Measurements from ENCODE around the gene PPBP. TPM values are rescaled to one million over a fixed set of nuclear protein-coding genes. Genes with fewer than 3 reads are reported as not detected.

PPBP gene
- total RNA-seq, 1 donor from 2014 or later, result not detected

DNA sequence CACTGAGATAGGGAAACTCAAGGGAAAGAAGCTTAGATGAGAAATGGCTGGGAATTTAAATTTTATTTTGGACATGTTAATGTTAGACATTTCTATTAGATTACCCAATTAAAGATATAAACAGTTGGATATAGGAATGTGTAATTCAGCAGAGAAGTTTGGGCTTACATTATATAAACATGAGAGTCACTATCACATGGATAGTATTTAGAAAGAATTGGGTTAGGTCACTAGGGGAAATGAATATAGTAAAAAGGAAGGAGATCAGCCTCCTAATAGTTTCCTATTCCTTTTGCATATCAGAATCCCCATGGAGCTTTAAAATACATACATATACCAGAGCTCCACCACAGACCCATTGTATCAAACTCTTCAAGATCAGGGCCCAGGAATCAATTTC, 30.1 kb upstream of the PPBP start:
- peaks cover 6% of the 10 kb centered on the region for H3K27me3 Mint-ChIP-seq
- no peaks in the 10 kb centered on the region for H3K9me3 Mint-ChIP-seq (ENCODE audit: low read depth)

GRCh38 chr4:74016068-74016467, 28.1 kb upstream of the PPBP start:
- no peaks in the 10 kb centered on the region for H3K9me3 Mint-ChIP-seq (ENCODE audit: low read depth)
- H3K36me3 Mint-ChIP-seq (ENCODE audit: insufficient read depth), result no peaks in the 10 kb centered on the region
- H3K4me1 Mint-ChIP-seq (ENCODE audit: low read depth), result no peaks in the 10 kb centered on the region
- DNase-seq (ENCODE audit: low spot score, unreplicated experiment), result no peak
- no peak for TF ChIP-seq CTCF (IDR thresholded peaks at IDR 0.05; ENCODE audit: unreplicated experiment)
- H3K27ac Mint-ChIP-seq, result no peak overlapping the region
- H3K4me3 Mint-ChIP-seq (ENCODE audit: low read depth), result no peak overlapping the region
- H3K27me3 Mint-ChIP-seq, result peaks cover 6% of the 10 kb centered on the region

More for the DNA sequence above, 30.1 kb upstream of the PPBP start:
- no peak for DNase-seq (ENCODE audit: low spot score, unreplicated experiment)
- H3K4me1 Mint-ChIP-seq (ENCODE audit: low read depth), result no peaks in the 10 kb centered on the region
- no peak overlapping the region for H3K4me3 Mint-ChIP-seq (ENCODE audit: low read depth)
- no peaks in the 10 kb centered on the region for H3K36me3 Mint-ChIP-seq (ENCODE audit: insufficient read depth)
- TF ChIP-seq CTCF (IDR thresholded peaks at IDR 0.05; ENCODE audit: unreplicated experiment), result no peak
- no peak overlapping the region for H3K27ac Mint-ChIP-seq

GRCh38 chr4:74015126-74015780, 27.3 kb upstream of the PPBP start:
- no peak for TF ChIP-seq CTCF (IDR thresholded peaks at IDR 0.05; ENCODE audit: unreplicated experiment)
- no peak overlapping the region for H3K27ac Mint-ChIP-seq
- no peaks in the 10 kb centered on the region for H3K36me3 Mint-ChIP-seq (ENCODE audit: insufficient read depth)

DNA sequence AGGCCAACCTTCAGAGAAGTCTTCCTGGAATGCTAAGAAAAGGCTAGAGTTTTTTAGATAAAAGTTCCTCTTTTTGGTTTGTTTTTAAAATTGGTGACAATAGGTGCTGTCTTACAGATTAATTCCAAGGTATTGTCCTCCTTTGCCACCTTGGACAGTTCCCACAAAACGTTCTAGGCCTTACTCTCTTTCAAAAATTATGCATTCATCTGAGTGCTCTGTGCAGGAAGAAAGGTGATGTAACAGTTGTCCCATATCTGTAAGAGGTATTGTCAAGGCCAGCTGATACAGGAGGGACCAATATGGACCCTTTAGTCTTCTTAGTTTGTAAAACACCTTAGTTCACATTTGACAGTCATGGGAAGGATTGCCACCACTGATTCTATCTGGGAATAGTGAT, 26.3 kb upstream of the PPBP start:
- no peak overlapping the region for H3K27ac Mint-ChIP-seq
- peaks cover 6% of the 10 kb centered on the region for H3K27me3 Mint-ChIP-seq
- H3K4me1 Mint-ChIP-seq (ENCODE audit: low read depth), result no peaks in the 10 kb centered on the region
- DNase-seq (ENCODE audit: low spot score, unreplicated experiment), result no peak
- no peak overlapping the region for H3K4me3 Mint-ChIP-seq (ENCODE audit: low read depth)
- H3K36me3 Mint-ChIP-seq (ENCODE audit: insufficient read depth), result no peaks in the 10 kb centered on the region
- H3K9me3 Mint-ChIP-seq (ENCODE audit: low read depth), result no peaks in the 10 kb centered on the region
- TF ChIP-seq CTCF (IDR thresholded peaks at IDR 0.05; ENCODE audit: unreplicated experiment), result no peak

More at GRCh38 chr4:74015126-74015780, 27.3 kb upstream of the PPBP start:
- H3K4me3 Mint-ChIP-seq (ENCODE audit: low read depth), result no peak overlapping the region
- no peaks in the 10 kb centered on the region for H3K9me3 Mint-ChIP-seq (ENCODE audit: low read depth)
- DNase-seq (ENCODE audit: low spot score, unreplicated experiment), result no peak
- H3K4me1 Mint-ChIP-seq (ENCODE audit: low read depth), result no peaks in the 10 kb centered on the region
- peaks cover 6% of the 10 kb centered on the region for H3K27me3 Mint-ChIP-seq

DNA sequence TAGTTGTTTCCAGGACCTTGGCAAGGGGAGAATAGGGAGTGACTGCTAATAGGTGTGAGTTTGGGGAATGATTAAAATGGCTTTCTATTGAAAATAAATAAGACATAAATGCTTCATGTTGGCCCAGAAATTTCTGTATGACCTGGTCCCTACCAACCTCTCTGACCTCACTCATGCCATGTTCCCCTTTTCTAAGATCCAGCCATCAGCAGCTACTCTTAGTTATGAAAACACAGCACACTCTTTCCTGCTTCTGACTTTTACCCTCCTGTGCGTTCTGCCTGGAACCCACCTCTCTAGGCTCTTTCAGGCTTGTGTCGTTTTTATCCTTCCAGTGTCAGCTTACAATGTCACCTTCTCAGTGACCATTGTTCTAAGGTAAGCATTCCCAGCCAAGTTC, 25.3 kb upstream of the PPBP start:
- H3K27ac Mint-ChIP-seq, result no peak overlapping the region
- H3K27me3 Mint-ChIP-seq, result peaks cover 6% of the 10 kb centered on the region
- no peaks in the 10 kb centered on the region for H3K36me3 Mint-ChIP-seq (ENCODE audit: insufficient read depth)
- DNase-seq (ENCODE audit: low spot score, unreplicated experiment), result no peak
- TF ChIP-seq CTCF (IDR thresholded peaks at IDR 0.05; ENCODE audit: unreplicated experiment), result no peak
- H3K4me3 Mint-ChIP-seq (ENCODE audit: low read depth), result no peak overlapping the region
- no peaks in the 10 kb centered on the region for H3K4me1 Mint-ChIP-seq (ENCODE audit: low read depth)
- H3K9me3 Mint-ChIP-seq (ENCODE audit: low read depth), result no peaks in the 10 kb centered on the region
